Neural cell (in vitro differentiated cells): ENCODE results near the gene RSPH9.

ENCODE experiments used
- EP300 ChIP-seq: fragments of 450-650 bp; conservative IDR thresholded peaks from 2 replicates; pipeline ENCODE4 v1.6.1; 2014; ENCODE audit warnings: antibody characterized with exemption, mild to moderate bottlenecking, moderate library complexity; ENCODE audit not compliant: poor library complexity, severe bottlenecking
- EZH2 ChIP-seq: fragments of 200-600, 300-800 bp; shearing (Covaris generic), sonication (generic); IDR thresholded peaks from 2 replicates; pipeline ENCODE4 v1.6.1; 2014; ENCODE audit warnings: antibody characterized with exemption, low read length, borderline replicate concordance, mild to moderate bottlenecking; ENCODE audit not compliant: insufficient read depth, poor library complexity, severe bottlenecking
- POLR2AphosphoS5 ChIP-seq: IDR thresholded peaks from 2 replicates; pipeline ENCODE4 v1.6.1; 2012
- TF ChIP-seq, protein P1 (sequence below): fragments of 450-650 bp; IDR thresholded peaks from 2 replicates; pipeline ENCODE4 v1.5.1; 2014; ENCODE audit warnings: antibody characterized with exemption, mild to moderate bottlenecking, moderate library complexity; ENCODE audit not compliant: poor library complexity, severe bottlenecking
- TF ChIP-seq, protein P2 (sequence below): IDR thresholded peaks from 2 replicates; pipeline ENCODE4 v1.6.1; 2012; ENCODE audit warnings: borderline replicate concordance

DNA sequence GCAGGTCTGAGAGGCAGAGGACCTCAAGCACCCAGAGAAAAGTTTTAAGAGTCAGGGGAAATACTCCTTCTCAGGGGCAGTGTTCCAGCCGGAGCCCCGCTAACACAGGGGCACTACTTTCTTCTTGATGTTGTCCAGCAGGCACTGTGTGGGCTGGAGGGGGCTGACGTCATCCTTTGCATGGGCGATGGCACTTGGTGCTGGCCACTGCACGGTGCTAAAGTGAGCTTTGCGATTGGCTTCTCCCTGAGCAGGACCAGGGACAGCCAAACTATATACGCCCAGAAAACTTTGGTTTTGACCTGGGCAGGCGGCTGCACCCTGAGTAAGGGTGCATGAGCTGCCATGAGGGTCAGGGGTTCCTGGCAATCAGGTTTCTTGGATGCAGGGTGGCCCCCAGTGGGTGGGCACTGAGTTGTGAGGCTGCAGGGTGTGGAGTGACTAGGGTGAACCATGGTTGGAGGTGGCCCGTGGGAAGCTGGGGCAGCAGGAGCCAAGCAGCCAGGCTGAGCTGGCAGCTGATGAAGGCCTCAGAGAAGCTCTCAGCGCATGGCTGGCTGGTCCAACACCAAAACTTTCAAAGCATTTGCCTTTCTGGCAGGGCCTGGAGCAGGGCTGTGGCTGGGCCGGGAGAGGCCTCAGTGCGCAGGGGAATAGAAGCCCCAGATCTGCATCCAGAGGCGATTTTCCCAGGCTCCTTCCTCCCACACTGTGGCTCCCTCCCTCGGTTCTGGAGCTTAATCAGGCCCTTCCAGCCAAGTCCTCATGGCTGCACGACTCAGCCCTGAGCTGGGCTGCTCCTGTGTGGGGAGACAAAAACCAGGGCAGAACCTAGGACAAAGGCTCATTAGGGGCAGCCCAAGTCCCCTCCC, 24.4 kb downstream of the RSPH9 start:
- TF ChIP-seq, protein P1, sequence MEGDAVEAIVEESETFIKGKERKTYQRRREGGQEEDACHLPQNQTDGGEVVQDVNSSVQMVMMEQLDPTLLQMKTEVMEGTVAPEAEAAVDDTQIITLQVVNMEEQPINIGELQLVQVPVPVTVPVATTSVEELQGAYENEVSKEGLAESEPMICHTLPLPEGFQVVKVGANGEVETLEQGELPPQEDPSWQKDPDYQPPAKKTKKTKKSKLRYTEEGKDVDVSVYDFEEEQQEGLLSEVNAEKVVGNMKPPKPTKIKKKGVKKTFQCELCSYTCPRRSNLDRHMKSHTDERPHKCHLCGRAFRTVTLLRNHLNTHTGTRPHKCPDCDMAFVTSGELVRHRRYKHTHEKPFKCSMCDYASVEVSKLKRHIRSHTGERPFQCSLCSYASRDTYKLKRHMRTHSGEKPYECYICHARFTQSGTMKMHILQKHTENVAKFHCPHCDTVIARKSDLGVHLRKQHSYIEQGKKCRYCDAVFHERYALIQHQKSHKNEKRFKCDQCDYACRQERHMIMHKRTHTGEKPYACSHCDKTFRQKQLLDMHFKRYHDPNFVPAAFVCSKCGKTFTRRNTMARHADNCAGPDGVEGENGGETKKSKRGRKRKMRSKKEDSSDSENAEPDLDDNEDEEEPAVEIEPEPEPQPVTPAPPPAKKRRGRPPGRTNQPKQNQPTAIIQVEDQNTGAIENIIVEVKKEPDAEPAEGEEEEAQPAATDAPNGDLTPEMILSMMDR, result no peak
- no peak for TF ChIP-seq POLR2AphosphoS5
- TF ChIP-seq, protein P2, sequence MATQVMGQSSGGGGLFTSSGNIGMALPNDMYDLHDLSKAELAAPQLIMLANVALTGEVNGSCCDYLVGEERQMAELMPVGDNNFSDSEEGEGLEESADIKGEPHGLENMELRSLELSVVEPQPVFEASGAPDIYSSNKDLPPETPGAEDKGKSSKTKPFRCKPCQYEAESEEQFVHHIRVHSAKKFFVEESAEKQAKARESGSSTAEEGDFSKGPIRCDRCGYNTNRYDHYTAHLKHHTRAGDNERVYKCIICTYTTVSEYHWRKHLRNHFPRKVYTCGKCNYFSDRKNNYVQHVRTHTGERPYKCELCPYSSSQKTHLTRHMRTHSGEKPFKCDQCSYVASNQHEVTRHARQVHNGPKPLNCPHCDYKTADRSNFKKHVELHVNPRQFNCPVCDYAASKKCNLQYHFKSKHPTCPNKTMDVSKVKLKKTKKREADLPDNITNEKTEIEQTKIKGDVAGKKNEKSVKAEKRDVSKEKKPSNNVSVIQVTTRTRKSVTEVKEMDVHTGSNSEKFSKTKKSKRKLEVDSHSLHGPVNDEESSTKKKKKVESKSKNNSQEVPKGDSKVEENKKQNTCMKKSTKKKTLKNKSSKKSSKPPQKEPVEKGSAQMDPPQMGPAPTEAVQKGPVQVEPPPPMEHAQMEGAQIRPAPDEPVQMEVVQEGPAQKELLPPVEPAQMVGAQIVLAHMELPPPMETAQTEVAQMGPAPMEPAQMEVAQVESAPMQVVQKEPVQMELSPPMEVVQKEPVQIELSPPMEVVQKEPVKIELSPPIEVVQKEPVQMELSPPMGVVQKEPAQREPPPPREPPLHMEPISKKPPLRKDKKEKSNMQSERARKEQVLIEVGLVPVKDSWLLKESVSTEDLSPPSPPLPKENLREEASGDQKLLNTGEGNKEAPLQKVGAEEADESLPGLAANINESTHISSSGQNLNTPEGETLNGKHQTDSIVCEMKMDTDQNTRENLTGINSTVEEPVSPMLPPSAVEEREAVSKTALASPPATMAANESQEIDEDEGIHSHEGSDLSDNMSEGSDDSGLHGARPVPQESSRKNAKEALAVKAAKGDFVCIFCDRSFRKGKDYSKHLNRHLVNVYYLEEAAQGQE, result no peak
- TF ChIP-seq EZH2, result no peak
- TF ChIP-seq EP300, result no peak
